Smooth muscle cell of the pulmonary artery (primary cell): Measurements from ENCODE around the gene ACO2. TPM values are rescaled to one million over a fixed set of nuclear protein-coding genes. Genes with fewer than 3 reads are reported as not detected.

Experiments
- total RNA-seq: library from RNA; depleted of rRNA; stranded (reverse); fragments of >200 nt; gene quantifications from 2 replicates; pipeline ENCODE4 v1.2.3, GENCODE V29; 2014

ACO2 gene
- 94.5 and 101 TPM in 2 replicates for total RNA-seq

DNA sequence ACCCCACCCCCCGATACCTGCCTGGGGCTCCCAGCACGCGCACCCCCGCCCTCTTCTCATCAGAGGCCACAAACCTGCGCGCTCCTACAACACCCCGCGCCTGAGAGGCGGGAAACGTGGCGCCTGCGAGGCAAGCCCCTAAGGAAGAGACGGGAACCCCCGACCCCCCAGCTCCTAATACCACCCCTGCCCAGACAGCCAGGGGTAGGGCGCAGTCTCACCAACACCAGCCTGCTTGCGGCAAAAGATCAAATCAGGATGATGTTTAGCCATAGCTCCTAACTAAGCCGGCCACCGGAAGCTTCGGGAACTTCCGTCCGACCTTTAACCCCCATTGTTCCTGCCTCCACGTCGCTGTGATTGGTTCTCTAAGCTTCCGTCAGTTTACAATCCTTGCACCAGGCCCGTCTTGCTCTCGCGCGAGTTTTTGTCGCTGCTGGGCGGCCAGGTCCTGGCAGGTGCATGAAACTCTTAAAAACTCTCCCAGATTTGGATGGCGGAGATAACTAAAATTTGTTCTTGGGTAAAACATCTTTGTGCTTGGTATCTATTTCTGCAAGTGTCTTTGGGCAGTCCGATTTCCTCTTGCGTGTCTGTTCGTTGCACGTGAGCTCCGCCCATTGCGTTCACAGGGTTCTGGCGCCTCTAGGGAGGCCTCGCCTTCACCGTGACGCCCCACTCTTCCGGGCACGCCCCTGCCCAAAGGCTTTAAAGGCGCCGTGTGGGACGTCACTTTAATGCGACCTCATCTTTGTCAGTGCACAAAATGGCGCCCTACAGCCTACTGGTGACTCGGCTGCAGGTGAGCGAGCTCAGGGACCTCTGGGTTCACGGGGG lies at the start of gene ACO2, which contains the start of gene PHF5A:
ACO2 (plus strand) TSS at position 737 of the 837 bp plus-strand sequence; CDS start at position 767, 30 bp downstream.
PHF5A (minus strand) TSS at position 312 of the 837 bp plus-strand sequence; CDS start at position 273, 39 bp downstream.

DNA sequence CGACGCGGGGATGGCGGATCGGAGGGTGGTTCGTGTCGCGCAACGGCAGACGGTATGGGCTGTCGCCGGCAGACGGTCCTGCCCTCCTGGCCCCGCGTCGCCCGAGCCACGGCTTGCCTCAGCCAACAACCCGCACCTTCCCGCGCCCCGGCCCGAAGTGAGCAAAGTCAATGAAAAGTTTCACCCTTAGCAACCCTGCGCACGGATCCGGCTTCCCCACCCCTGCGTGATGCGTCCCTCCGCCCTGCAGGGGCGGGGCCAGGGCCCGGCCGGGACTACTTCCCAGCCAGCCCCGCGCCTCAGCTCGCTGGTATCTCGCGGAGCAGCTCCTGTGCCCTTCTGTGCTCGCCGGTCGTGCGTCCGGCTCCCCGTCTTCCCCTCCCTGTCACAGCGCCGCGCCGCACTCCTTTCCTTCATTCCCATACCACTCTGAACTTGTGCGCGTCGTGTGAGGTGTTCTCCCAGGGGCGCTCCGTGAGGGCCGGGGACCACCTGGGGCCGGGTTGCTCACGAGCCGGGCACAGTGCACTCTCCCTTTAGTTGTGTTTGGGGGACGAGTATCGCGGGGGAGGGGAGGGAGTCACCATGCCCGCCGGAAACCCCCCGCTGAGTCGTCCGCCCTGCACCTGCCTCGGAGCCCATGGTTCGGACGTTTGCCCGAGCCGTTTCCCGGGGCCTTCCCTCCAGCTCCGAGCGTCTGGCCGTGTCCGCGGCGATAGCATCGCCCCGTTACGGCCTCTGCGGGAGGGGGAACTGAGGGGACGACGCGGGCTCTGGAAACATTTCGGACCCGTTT lies 22.1 kb upstream of the ACO2 start, which contains the start of gene TOB2:
TOB2 (minus strand) TSS at position 163 of the 796 bp plus-strand sequence. CDS start 9,456 bp downstream, outside the sequence.

DNA sequence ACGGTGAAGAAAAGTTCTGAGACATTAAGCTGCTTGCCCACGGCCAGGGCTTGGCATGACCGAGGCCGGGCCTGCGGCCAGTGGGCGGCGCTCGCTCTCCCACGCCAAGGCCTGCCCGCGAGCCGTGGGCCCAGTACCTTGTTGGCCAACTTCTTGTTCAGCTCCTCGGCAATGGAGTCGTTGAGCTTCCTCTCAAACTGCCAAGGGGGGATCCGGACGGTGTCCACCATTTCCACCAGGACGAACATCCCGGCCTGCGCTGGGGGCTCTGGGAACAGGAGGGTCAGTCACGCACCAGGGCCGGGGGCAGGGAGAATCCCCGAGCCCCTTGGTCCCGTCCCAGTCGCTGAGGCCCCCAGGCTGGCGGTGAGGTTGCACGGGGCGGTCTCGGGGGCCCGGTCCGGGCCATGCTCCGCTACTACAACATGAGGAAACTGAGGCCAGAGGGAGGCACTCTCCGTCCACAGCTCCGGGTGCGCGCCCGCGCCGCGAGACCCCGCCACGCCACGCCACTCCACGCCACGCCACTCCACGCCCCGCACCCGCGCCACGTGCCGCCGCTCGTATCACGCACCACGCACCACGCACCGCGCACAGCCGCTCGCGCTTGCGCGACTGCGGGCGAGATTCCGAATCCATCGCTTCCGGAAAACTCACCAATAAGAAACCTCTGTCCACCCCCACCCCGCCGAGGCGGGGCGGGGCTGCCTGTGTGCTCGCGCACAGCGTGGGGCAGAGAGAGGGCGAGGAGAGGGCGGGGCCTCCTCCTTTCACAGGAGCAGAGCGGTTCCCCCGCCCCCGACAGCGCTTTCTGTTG lies 75.1 kb downstream of the ACO2 start, which contains the start of gene POLR3H:
POLR3H (minus strand) TSS at position 617 of the 817 bp plus-strand sequence; CDS start at position 248, 369 bp downstream.

Other genes starting within 250 kb of the ACO2 start
- gene CHADL, start 228.2 kb upstream of the ACO2 start, total RNA-seq = 1.1 and 1.2 TPM in 2 replicates
- 37.6 and 61.7 TPM in 2 replicates for gene RANGAP1, start 182.9 kb upstream of the ACO2 start, total RNA-seq
- 70.1 and 79.1 TPM in 2 replicates for gene ZC3H7B, start 167.6 kb upstream of the ACO2 start, total RNA-seq
- gene TEF, start 87.2 kb upstream of the ACO2 start, total RNA-seq = 12.8 and 16.5 TPM in 2 replicates
- 26.8 and 31.1 TPM in 2 replicates for gene TOB2, start 22.3 kb upstream of the ACO2 start, total RNA-seq
- 32.9 and 33.9 TPM in 2 replicates for gene PHF5A, start 425 bp upstream of the ACO2 start, total RNA-seq
- 27.2 and 35.0 TPM in 2 replicates for gene POLR3H, start 75.4 kb downstream of the ACO2 start, total RNA-seq
- 2.9 and 6.3 TPM in 2 replicates for gene CSDC2, start 91.9 kb downstream of the ACO2 start, total RNA-seq
- 23.5 and 25.9 TPM in 2 replicates for gene PMM1, start 120.7 kb downstream of the ACO2 start, total RNA-seq
- 20.8 and 23.9 TPM in 2 replicates for gene DESI1, start 151.9 kb downstream of the ACO2 start, total RNA-seq
- gene XRCC6, start 152.2 kb downstream of the ACO2 start, total RNA-seq = 249 and 253 TPM in 2 replicates
- gene SNU13, start 219.8 kb downstream of the ACO2 start, total RNA-seq = 66.7 and 76.8 TPM in 2 replicates
- 0.20 and 0.26 TPM in 2 replicates for gene MEI1, start 230.4 kb downstream of the ACO2 start, total RNA-seq